PC-3 (cell line): Measurements from ENCODE around the gene MAN2B1. TPM values are rescaled to one million over a fixed set of nuclear protein-coding genes. Genes with fewer than 3 reads are reported as not detected.
"Not testable (repeated sequence)": the region's sequence is repeated elsewhere in the genome, so short reads cannot be mapped to it uniquely, and the experiment has no call there.

Source experiments
- ATAC-seq: fragments of 200-7000 bp; cut with Tn5 transposase; 2 replicates; pipeline ENCODE4 v1.9.1; 2020; ENCODE audit warnings: mild to moderate bottlenecking, moderate library complexity
- BruUV-seq: library from RNA; stranded (reverse); fragments of 400-500 nt; replicated peaks from 2 replicates; lab custom pipeline; 2021; lab: Mats Ljungman, UMichigan
- CTCF ChIA-PET: fragments of 300-600 bp; sonication (Branson Sonifier 250); formaldehyde crosslinking; loops from one replicate; lab custom pipeline; 2022; ENCODE audit warnings: antibody characterized with exemption; lab: Charles Lee
- POLR2A ChIA-PET: fragments of 300-600 bp; sonication (Branson Sonifier 250); formaldehyde crosslinking; loops from one replicate; lab custom pipeline; 2022; ENCODE audit warnings: antibody characterized with exemption; ENCODE audit not compliant: unreplicated experiment; lab: Charles Lee
- DNase-seq: peaks from one replicate; pipeline ENCODE4 v3.0.0-alpha.2; 2015
- H2AFZ ChIP-seq: fragments of 300-600 bp; sonication (generic); 2 replicates; pipeline ENCODE4 v1.6.0; 2016; ENCODE audit warnings: antibody characterized with exemption, low read length
- H3F3A ChIP-seq: fragments of 300-600 bp; sonication (generic); one replicate; pipeline ENCODE4 v1.6.0; 2017; ENCODE audit warnings: antibody characterized with exemption, low read length, control low read depth, mild to moderate bottlenecking; ENCODE audit not compliant: unreplicated experiment
- H3K27ac ChIP-seq: fragments of 300-600 bp; sonication (generic); 2 replicates; pipeline ENCODE4 v1.5.1; 2016; ENCODE audit warnings: mild to moderate bottlenecking, low read length
- H3K27me3 ChIP-seq: fragments of 300-600 bp; sonication (generic); 2 replicates; pipeline ENCODE4 v1.6.1; 2016; ENCODE audit warnings: low read length, mixed read lengths
- H3K36me3 ChIP-seq: fragments of 300-600 bp; sonication (generic); 2 replicates; pipeline ENCODE4 v1.6.1; 2016; ENCODE audit warnings: low read depth, mixed run types, low read length, mixed read lengths
- H3K4me1 ChIP-seq: fragments of 300-600 bp; sonication (generic); 2 replicates; pipeline ENCODE4 v1.5.1; 2016; ENCODE audit warnings: low read length; ENCODE audit not compliant: insufficient read depth
- H3K4me2 ChIP-seq: fragments of 300-600 bp; sonication (generic); 2 replicates; pipeline ENCODE4 v1.6.0; 2016; ENCODE audit warnings: low read length
- H3K4me3 ChIP-seq: fragments of 300-600 bp; sonication (generic); 2 replicates; pipeline ENCODE4 v1.5.1; 2016; ENCODE audit warnings: mild to moderate bottlenecking, low read length, mixed read lengths
- H3K79me2 ChIP-seq: fragments of 300-600 bp; sonication (generic); 2 replicates; pipeline ENCODE4 v1.6.1; 2017; ENCODE audit warnings: low read length, mixed read lengths
- H3K9ac ChIP-seq: fragments of 300-600 bp; sonication (generic); 2 replicates; pipeline ENCODE4 v1.6.0; 2016; ENCODE audit warnings: mild to moderate bottlenecking, low read length
- H3K9me2 ChIP-seq: fragments of 300-600 bp; sonication (generic); replicated peaks from 2 replicates; pipeline ENCODE4 v1.6.1; 2016; ENCODE audit warnings: mixed run types, low read length, mixed read lengths
- H3K9me3 ChIP-seq: fragments of 300-600 bp; sonication (generic); 2 replicates; pipeline ENCODE4 v1.6.1; 2016; ENCODE audit warnings: low read length, mixed read lengths
- H4K20me1 ChIP-seq: fragments of 300-600 bp; sonication (generic); 2 replicates; pipeline ENCODE4 v1.6.1; 2016; ENCODE audit warnings: low read length, mixed read lengths
- CTCF ChIP-seq: fragments of 300-600 bp; sonication (generic); conservative IDR thresholded peaks from 2 replicates; pipeline ENCODE4 v1.5.1; 2017; ENCODE audit warnings: antibody characterized with exemption, low read depth, mild to moderate bottlenecking, low read length
- EZH2 ChIP-seq: fragments of 300-600 bp; sonication (generic); IDR thresholded peaks from one replicate; pipeline ENCODE4 v1.6.1; 2017; ENCODE audit warnings: antibody characterized with exemption, mild to moderate bottlenecking, low read length; ENCODE audit not compliant: unreplicated experiment
- EZH2phosphoT487 ChIP-seq: fragments of 300-600 bp; sonication (generic); IDR thresholded peaks from 2 replicates; pipeline ENCODE4 v1.6.1; 2018; ENCODE audit warnings: mild to moderate bottlenecking, antibody characterized with exemption, low read length, borderline replicate concordance
- intact Hi-C: fragments of 100-400 bp; cut with micrococcal nuclease; formaldehyde crosslinking; loops from 2 replicates; pipeline ENCODE4 v1.9.0; 2023
- total RNA-seq: library from RNA; depleted of rRNA; stranded (reverse); fragments of >200 nt; gene quantifications from 2 replicates; pipeline ENCODE4 v1.2.3, GENCODE V29; 2014

Gene MAN2B1
- total RNA-seq, 1 experiment from 2014 or later, result 67.5 TPM

DNA sequence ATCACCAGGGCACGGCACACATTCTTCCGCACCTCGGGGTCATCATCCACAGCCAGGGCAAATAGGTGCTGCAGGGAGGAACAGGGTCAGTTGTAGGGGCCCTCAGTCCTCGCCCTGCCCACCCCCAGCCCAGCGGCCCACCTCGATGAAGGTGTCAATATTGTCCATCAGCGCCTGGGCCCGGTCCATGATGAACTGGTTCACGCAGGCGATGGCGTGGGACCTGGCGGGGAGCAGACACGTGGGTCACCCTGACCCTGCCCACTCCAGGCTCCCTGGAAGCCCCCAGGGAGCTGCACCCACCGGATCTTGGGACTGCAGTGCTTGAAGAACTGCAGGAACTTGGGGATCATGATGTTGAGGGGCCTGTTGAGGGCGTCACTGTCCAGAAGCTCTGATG, 48.6 kb upstream of the MAN2B1 start:
- H3K27ac ChIP-seq, result no peak overlapping the region
- H2AFZ ChIP-seq, result no peak overlapping the region
- peaks cover 19% of the 10 kb centered on the region for H3K4me1 ChIP-seq
- intact Hi-C loops, result no loop called here
- no peaks in the 10 kb centered on the region for H3K9me2 ChIP-seq
- no peak overlapping the region for H3K9ac ChIP-seq
- no peak overlapping the region for H3K4me2 ChIP-seq
- BruUV-seq, result no TSS peak
- peaks cover 48% of the 10 kb centered on the region for H3K79me2 ChIP-seq
- ChIA-PET CTCF (no interaction called here), POLR2A (no interaction called here)
- no peak for TF ChIP-seq EZH2phosphoT487
- no peak for TF ChIP-seq CTCF
- TF ChIP-seq EZH2, result no peak
- no peak for ATAC-seq
- no peak overlapping the region for H3K4me3 ChIP-seq
- peaks cover 69% of the 10 kb centered on the region for H3K36me3 ChIP-seq
- peaks cover 13% of the 10 kb centered on the region; the same call in 1 of the 2 replicates for H4K20me1 ChIP-seq
- peaks cover 5% of the 10 kb centered on the region for H3F3A ChIP-seq
- no peaks in the 10 kb centered on the region for H3K9me3 ChIP-seq
- no peaks in the 10 kb centered on the region for H3K27me3 ChIP-seq
- no peak for DNase-seq

DNA sequence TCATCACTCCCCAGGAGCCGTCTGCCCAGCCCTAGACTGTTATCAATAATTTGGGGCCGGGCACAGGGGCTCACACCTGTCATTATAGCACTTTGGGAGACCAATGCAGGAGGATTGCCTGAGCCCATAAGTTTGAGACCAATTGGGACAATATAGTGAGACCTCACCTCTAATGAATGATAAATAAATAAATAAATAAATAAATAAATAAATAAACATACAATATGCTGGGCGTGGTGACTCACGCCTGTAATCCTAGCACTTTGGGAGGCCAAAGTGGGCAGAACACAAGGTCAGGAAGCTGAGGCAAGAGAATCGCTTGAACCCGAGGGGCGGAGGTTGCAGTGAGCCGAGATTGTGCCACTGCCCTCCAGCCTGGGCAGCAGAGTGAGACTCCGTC, 46.8 kb upstream of the MAN2B1 start:
- CTCF ChIA-PET, result interaction anchor here (1.1 kb wide), 1 partner anchor 44 kb away, joined by 4 read pairs; no protein-coding TSS in a partner anchor
- H4K20me1 ChIP-seq, H3K4me1 ChIP-seq, H2AFZ ChIP-seq, H3K4me2 ChIP-seq, H3K27me3 ChIP-seq, DNase-seq, H3K4me3 ChIP-seq, intact Hi-C loops, H3K9me3 ChIP-seq, ATAC-seq, POLR2A ChIA-PET, H3K9ac ChIP-seq, BruUV-seq, H3K9me2 ChIP-seq, H3F3A ChIP-seq, H3K27ac ChIP-seq: not testable (repeated sequence)
- peaks cover 74% of the 10 kb centered on the region for H3K36me3 ChIP-seq
- peaks cover 30% of the 10 kb centered on the region for H3K79me2 ChIP-seq

DNA sequence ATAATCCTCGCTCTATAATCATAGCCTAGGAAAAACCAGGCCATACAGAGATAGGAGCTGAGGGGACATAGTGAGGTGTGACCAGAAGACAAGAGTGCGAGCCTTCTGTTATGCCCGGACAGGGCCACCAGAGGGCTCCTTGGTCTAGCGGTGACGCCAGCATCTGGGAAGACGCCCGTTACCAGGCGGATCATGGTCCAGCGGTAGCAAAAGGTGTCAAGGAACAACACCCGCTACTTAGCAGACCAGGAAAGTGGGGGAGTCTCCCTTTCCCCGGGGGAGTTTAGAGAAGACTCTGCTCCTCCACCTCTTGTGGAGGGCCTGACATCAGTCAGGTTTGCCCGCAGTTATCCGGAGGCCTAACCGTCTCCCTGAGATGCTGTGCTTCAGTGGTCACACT, 45.5 kb upstream of the MAN2B1 start:
- H3K36me3 ChIP-seq, result peaks cover 70% of the 10 kb centered on the region
- DNase-seq, intact Hi-C loops, H3K4me2 ChIP-seq, H3K9me3 ChIP-seq, H3K4me1 ChIP-seq, H2AFZ ChIP-seq, H3K9me2 ChIP-seq, H3K27me3 ChIP-seq, ATAC-seq, H3K9ac ChIP-seq, BruUV-seq, H3F3A ChIP-seq, H3K27ac ChIP-seq, H4K20me1 ChIP-seq, POLR2A ChIA-PET, CTCF ChIA-PET, H3K4me3 ChIP-seq: not testable (repeated sequence)
- peaks cover 18% of the 10 kb centered on the region for H3K79me2 ChIP-seq

- Histone ChIP-seq H3K79me2 (peaks cover 9% of the 10 kb centered on the region), H3F3A (no peaks in the 10 kb centered on the region), H3K4me1 (no peaks in the 10 kb centered on the region), H4K20me1 (no peaks in the 10 kb centered on the region), H3K4me3 (no peak overlapping the region), H3K9me3 (no peaks in the 10 kb centered on the region), H3K9ac (no peak overlapping the region), H3K4me2 (no peak overlapping the region), H3K9me2 (no peaks in the 10 kb centered on the region), H3K27me3 (no peaks in the 10 kb centered on the region), H3K27ac (no peak overlapping the region), H2AFZ (no peak overlapping the region), H3K36me3 (peaks cover 74% of the 10 kb centered on the region)
- CTCF ChIA-PET, result no interaction called here
- TF ChIP-seq EZH2phosphoT487 (no peak), CTCF (no peak), EZH2 (no peak)
- POLR2A ChIA-PET, result interaction anchor here (0.6 kb wide), 1 partner anchor 11 kb away, joined by 3 read pairs; no protein-coding TSS in a partner anchor
- no peak for DNase-seq
- intact Hi-C loops, result no loop called here
- ATAC-seq, result no peak
- no TSS peak for BruUV-seq
Observed at GRCh38 chr19:12711187-12711586, 44.6 kb upstream of the MAN2B1 start.
